GM12891 (cell line): ENCODE measurements around the gene XK.

Experiments used
- DNase-seq: peaks from one replicate; pipeline ENCODE4 v3.0.0; 2011; ENCODE audit warnings: low spot score; ENCODE audit not compliant: insufficient read length
- FAIRE-seq: peaks from 2 replicates; lab custom pipeline; 2011; peaks lifted over from hg19 to GRCh38; lab: Jason Lieb, UNC
- PAX5 ChIP-seq: IDR thresholded peaks from 2 replicates; pipeline ENCODE4 v1.6.1; 2011; ENCODE audit warnings: low read length, moderate library complexity, mild to moderate bottlenecking; ENCODE audit not compliant: insufficient read depth, severe bottlenecking
- POLR2A ChIP-seq: IDR thresholded peaks from 2 replicates; pipeline ENCODE4 v1.6.1; 2011; ENCODE audit warnings: low read depth, low read length, control low read depth
- POLR2AphosphoS5 ChIP-seq: IDR thresholded peaks from 2 replicates; pipeline ENCODE4 v1.6.1; 2011; ENCODE audit warnings: low read depth, low read length, control low read depth
- POU2F2 ChIP-seq: IDR thresholded peaks from 2 replicates; pipeline ENCODE4 v1.6.1; 2011; ENCODE audit warnings: low read depth, mild to moderate bottlenecking, control low read depth, low read length, moderate library complexity
- SPI1 ChIP-seq: IDR thresholded peaks from 2 replicates; pipeline ENCODE4 v1.6.1; 2011; ENCODE audit warnings: low read depth, low read length, control low read depth
- TAF1 ChIP-seq: IDR thresholded peaks from 2 replicates; pipeline ENCODE4 v1.6.1; 2011; ENCODE audit warnings: low read depth, low read length, control low read depth

XK gene

GRCh38 chrX:37697169-37697760 is 11.7 kb downstream of the XK start:
- FAIRE-seq: no peak
- no peak for DNase-seq
- TF ChIP-seq PAX5 (no peak), POU2F2 (no peak), SPI1 (no peak), TAF1 (no peak), POLR2A (no peak), POLR2AphosphoS5 (no peak)

- TF ChIP-seq POU2F2: no peak
- no peak for TF ChIP-seq SPI1
- TF ChIP-seq PAX5: no peak
- TF ChIP-seq POLR2A: no peak
- FAIRE-seq (no peak), DNase-seq (no peak)
Measured at GRCh38 chrX:37701588-37701987, 16.0 kb downstream of the XK start.

GRCh38 chrX:37711991-37712390 is 26.4 kb downstream of the XK start:
- DNase-seq (no peak), FAIRE-seq (no peak)
- TF ChIP-seq POLR2AphosphoS5 (no peak), POU2F2 (no peak), SPI1 (no peak), TAF1 (no peak), PAX5 (no peak), POLR2A (no peak)

GRCh38 chrX:37712458-37712857 is 26.9 kb downstream of the XK start:
- DNase-seq (no peak), FAIRE-seq (no peak)
- TF ChIP-seq POU2F2: no peak
- TF ChIP-seq POLR2A: no peak
- TF ChIP-seq TAF1: no peak
- no peak for TF ChIP-seq POLR2AphosphoS5
- TF ChIP-seq PAX5: no peak
- TF ChIP-seq SPI1: no peak

GRCh38 chrX:37714479-37714878 is 28.9 kb downstream of the XK start:
- FAIRE-seq (no peak), DNase-seq (no peak)
- TF ChIP-seq PAX5 (no peak), SPI1 (no peak), POU2F2 (no peak), POLR2AphosphoS5 (no peak)

GRCh38 chrX:37716602-37717001 is 31.0 kb downstream of the XK start:
- TF ChIP-seq POLR2A (no peak), POLR2AphosphoS5 (no peak), TAF1 (no peak), PAX5 (no peak), SPI1 (no peak), POU2F2 (no peak)
- FAIRE-seq (no peak), DNase-seq (no peak)

GRCh38 chrX:37717708-37718107 is 32.1 kb downstream of the XK start:
- FAIRE-seq (no peak), DNase-seq (no peak)
- TF ChIP-seq POU2F2: no peak
- no peak for TF ChIP-seq PAX5
- no peak for TF ChIP-seq TAF1

GRCh38 chrX:37722595-37722994 is 37.0 kb downstream of the XK start:
- no peak for TF ChIP-seq POLR2A
- TF ChIP-seq POLR2AphosphoS5: no peak
- TF ChIP-seq TAF1: no peak
- TF ChIP-seq PAX5: no peak
- no peak for TF ChIP-seq POU2F2
- no peak for TF ChIP-seq SPI1
- FAIRE-seq: no peak
- DNase-seq: no peak

GRCh38 chrX:37726346-37726745 is 40.8 kb downstream of the XK start:
- FAIRE-seq (no peak), DNase-seq (no peak)
- no peak for TF ChIP-seq PAX5

GRCh38 chrX:37745354-37745753 is 59.8 kb downstream of the XK start:
- FAIRE-seq (peak; percentile 100), DNase-seq (no peak)
- TF ChIP-seq TAF1: no peak
- peak; percentile 41; the same call in 1 of the 2 replicates for TF ChIP-seq POU2F2
- no peak for TF ChIP-seq POLR2AphosphoS5
- no peak for TF ChIP-seq PAX5
- no peak for TF ChIP-seq SPI1
- no peak for TF ChIP-seq POLR2A

GRCh38 chrX:37745835-37746217 is 60.2 kb downstream of the XK start:
- TF ChIP-seq POU2F2 (no peak), SPI1 (no peak), PAX5 (no peak), POLR2A (no peak), POLR2AphosphoS5 (no peak), TAF1 (no peak)
- no peak for FAIRE-seq
- DNase-seq: no peak
